Body of pancreas (tissue), 4 donors: ENCODE measurements around the gene POLR1E.

ENCODE experiments used
- POLR2A ChIP-seq, 3 donors: fragments of 450-650 bp; IDR thresholded peaks; one replicate each; pipeline ENCODE4 v1.6.1; 2016; ENCODE audit warnings: antibody characterized with exemption in 3 of 3, mild to moderate bottlenecking in 2 of 3
- TF ChIP-seq, protein P1 (sequence below), 7 experiments: fragments of 450-650 bp in 4 of 7; fragments of 200-600 bp in 3 of 7; sonication (generic) in 3 of 7; IDR thresholded peaks; one replicate each; pipeline ENCODE4 v1.5.1; 2016 to 2019; ENCODE audit warnings: antibody characterized with exemption in 7 of 7

DNA sequence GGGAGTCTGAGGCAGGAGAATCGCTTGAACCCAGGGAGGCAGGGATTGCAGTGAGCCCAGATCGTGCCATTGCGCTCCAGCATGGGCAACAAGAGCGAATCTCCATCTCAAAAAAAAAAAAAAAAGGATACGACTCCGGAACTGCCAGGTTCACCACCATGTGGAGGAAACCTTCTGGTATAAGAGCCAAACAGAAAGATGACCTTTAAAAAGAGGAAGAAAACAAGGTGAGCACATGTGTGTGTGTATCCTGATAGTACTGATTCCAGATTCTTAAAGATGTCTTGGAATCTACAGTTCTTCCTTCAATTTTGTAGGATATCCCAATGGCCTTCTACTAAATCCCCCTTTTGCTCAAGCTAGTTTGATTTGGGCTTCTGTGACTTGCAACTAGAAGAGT lies 56.7 kb downstream of the POLR1E start:
- TF ChIP-seq, protein P1, sequence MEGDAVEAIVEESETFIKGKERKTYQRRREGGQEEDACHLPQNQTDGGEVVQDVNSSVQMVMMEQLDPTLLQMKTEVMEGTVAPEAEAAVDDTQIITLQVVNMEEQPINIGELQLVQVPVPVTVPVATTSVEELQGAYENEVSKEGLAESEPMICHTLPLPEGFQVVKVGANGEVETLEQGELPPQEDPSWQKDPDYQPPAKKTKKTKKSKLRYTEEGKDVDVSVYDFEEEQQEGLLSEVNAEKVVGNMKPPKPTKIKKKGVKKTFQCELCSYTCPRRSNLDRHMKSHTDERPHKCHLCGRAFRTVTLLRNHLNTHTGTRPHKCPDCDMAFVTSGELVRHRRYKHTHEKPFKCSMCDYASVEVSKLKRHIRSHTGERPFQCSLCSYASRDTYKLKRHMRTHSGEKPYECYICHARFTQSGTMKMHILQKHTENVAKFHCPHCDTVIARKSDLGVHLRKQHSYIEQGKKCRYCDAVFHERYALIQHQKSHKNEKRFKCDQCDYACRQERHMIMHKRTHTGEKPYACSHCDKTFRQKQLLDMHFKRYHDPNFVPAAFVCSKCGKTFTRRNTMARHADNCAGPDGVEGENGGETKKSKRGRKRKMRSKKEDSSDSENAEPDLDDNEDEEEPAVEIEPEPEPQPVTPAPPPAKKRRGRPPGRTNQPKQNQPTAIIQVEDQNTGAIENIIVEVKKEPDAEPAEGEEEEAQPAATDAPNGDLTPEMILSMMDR (IDR thresholded peaks at IDR 0.05): no peak
- no peak for TF ChIP-seq POLR2A (IDR thresholded peaks at IDR 0.05)
